Measurements from ENCODE around the gene SH2D7.

Gene SH2D7

GRCh38 chr15:78102741-78103140 is 10.4 kb downstream of the SH2D7 start:
- H2AFZ ChIP-seq (ENCODE audit: low read length) = no peak overlapping the region
- no peaks in the 10 kb centered on the region for H3F3A ChIP-seq (ENCODE audit: insufficient read depth, low read length)
- H3K36me3 ChIP-seq (ENCODE audit: insufficient read depth, low read length) = no peaks in the 10 kb centered on the region
- no peak overlapping the region for H3K27ac ChIP-seq (ENCODE audit: low read depth, low read length, poor library complexity, severe bottlenecking)
- no peak overlapping the region for H3K4me2 ChIP-seq (ENCODE audit: low read length)
- H3K4me3 ChIP-seq (ENCODE audit: low read depth, low read length, poor library complexity, severe bottlenecking) = no peak overlapping the region
- H3K9me2 ChIP-seq (ENCODE audit: low read depth, low read length) = no peaks in the 10 kb centered on the region
- no peaks in the 10 kb centered on the region for H4K20me1 ChIP-seq (ENCODE audit: insufficient read depth, low read length)
- no peaks in the 10 kb centered on the region for H3K27me3 ChIP-seq (ENCODE audit: insufficient read depth, low read length)
- TF ChIP-seq CTCF (IDR thresholded peaks at IDR 0.05; ENCODE audit: low read length) = no peak
- TF ChIP-seq EZH2 (IDR thresholded peaks at IDR 0.05; ENCODE audit: borderline replicate concordance, low read length) = no peak
- no peaks in the 10 kb centered on the region for H3K9me3 ChIP-seq (ENCODE audit: low read length)
- no peaks in the 10 kb centered on the region for H3K4me1 ChIP-seq (ENCODE audit: insufficient read depth, low read length, severe bottlenecking)
- no peaks in the 10 kb centered on the region for H3K79me2 ChIP-seq (ENCODE audit: insufficient read depth, low read length)
- H3K9ac ChIP-seq (ENCODE audit: low read length) = no peak overlapping the region

- Histone ChIP-seq H3K4me3 (ENCODE audit: low read depth, low read length, poor library complexity, severe bottlenecking) (no peak overlapping the region), H3K9me2 (ENCODE audit: low read depth, low read length) (no peaks in the 10 kb centered on the region), H3K36me3 (ENCODE audit: insufficient read depth, low read length) (no peaks in the 10 kb centered on the region), H3K27ac (ENCODE audit: low read depth, low read length, poor library complexity, severe bottlenecking) (no peak overlapping the region), H3K27me3 (ENCODE audit: insufficient read depth, low read length) (no peaks in the 10 kb centered on the region), H3K4me1 (ENCODE audit: insufficient read depth, low read length, severe bottlenecking) (no peaks in the 10 kb centered on the region), H3K79me2 (ENCODE audit: insufficient read depth, low read length) (no peaks in the 10 kb centered on the region), H3K4me2 (ENCODE audit: low read length) (no peak overlapping the region), H2AFZ (ENCODE audit: low read length) (no peak overlapping the region), H3F3A (ENCODE audit: insufficient read depth, low read length) (no peaks in the 10 kb centered on the region), H3K9me3 (ENCODE audit: low read length) (no peaks in the 10 kb centered on the region), H4K20me1 (ENCODE audit: insufficient read depth, low read length) (no peaks in the 10 kb centered on the region), H3K9ac (ENCODE audit: low read length) (no peak overlapping the region)
- no peak for TF ChIP-seq EZH2 (IDR thresholded peaks at IDR 0.05; ENCODE audit: borderline replicate concordance, low read length)
- no peak for TF ChIP-seq CTCF (IDR thresholded peaks at IDR 0.05; ENCODE audit: low read length)
These were observed 11.2 kb downstream of the SH2D7 start for GRCh38 chr15:78103406-78104118.

GRCh38 chr15:78104119-78104479 is 11.7 kb downstream of the SH2D7 start:
- H3K36me3 ChIP-seq (ENCODE audit: insufficient read depth, low read length) = no peaks in the 10 kb centered on the region
- no peak overlapping the region for H3K27ac ChIP-seq (ENCODE audit: low read depth, low read length, poor library complexity, severe bottlenecking)
- no peaks in the 10 kb centered on the region for H4K20me1 ChIP-seq (ENCODE audit: insufficient read depth, low read length)
- no peaks in the 10 kb centered on the region for H3F3A ChIP-seq (ENCODE audit: insufficient read depth, low read length)
- H2AFZ ChIP-seq (ENCODE audit: low read length) = no peak overlapping the region
- no peaks in the 10 kb centered on the region for H3K27me3 ChIP-seq (ENCODE audit: insufficient read depth, low read length)
- no peak overlapping the region for H3K9ac ChIP-seq (ENCODE audit: low read length)
- H3K4me3 ChIP-seq (ENCODE audit: low read depth, low read length, poor library complexity, severe bottlenecking) = no peak overlapping the region
- H3K4me1 ChIP-seq (ENCODE audit: insufficient read depth, low read length, severe bottlenecking) = no peaks in the 10 kb centered on the region
- H3K9me2 ChIP-seq (ENCODE audit: low read depth, low read length) = no peaks in the 10 kb centered on the region
- no peaks in the 10 kb centered on the region for H3K9me3 ChIP-seq (ENCODE audit: low read length)
- H3K4me2 ChIP-seq (ENCODE audit: low read length) = no peak overlapping the region
- TF ChIP-seq EZH2 (IDR thresholded peaks at IDR 0.05; ENCODE audit: borderline replicate concordance, low read length) = no peak
- TF ChIP-seq CTCF (IDR thresholded peaks at IDR 0.05; ENCODE audit: low read length) = no peak
- H3K79me2 ChIP-seq (ENCODE audit: insufficient read depth, low read length) = no peaks in the 10 kb centered on the region

Measured in OCI-LY1 (cell line).